Fibroblast of upper back skin (primary cell): ENCODE measurements around the gene PDAP1.
"Not testable (repeated sequence)": the region's sequence is repeated elsewhere in the genome, so short reads cannot be mapped to it uniquely, and the experiment has no call there.

ENCODE experiments used
- DNase-seq: peaks from one replicate; pipeline ENCODE4 v3.0.0-alpha.2; 2013

Gene PDAP1

DNA sequence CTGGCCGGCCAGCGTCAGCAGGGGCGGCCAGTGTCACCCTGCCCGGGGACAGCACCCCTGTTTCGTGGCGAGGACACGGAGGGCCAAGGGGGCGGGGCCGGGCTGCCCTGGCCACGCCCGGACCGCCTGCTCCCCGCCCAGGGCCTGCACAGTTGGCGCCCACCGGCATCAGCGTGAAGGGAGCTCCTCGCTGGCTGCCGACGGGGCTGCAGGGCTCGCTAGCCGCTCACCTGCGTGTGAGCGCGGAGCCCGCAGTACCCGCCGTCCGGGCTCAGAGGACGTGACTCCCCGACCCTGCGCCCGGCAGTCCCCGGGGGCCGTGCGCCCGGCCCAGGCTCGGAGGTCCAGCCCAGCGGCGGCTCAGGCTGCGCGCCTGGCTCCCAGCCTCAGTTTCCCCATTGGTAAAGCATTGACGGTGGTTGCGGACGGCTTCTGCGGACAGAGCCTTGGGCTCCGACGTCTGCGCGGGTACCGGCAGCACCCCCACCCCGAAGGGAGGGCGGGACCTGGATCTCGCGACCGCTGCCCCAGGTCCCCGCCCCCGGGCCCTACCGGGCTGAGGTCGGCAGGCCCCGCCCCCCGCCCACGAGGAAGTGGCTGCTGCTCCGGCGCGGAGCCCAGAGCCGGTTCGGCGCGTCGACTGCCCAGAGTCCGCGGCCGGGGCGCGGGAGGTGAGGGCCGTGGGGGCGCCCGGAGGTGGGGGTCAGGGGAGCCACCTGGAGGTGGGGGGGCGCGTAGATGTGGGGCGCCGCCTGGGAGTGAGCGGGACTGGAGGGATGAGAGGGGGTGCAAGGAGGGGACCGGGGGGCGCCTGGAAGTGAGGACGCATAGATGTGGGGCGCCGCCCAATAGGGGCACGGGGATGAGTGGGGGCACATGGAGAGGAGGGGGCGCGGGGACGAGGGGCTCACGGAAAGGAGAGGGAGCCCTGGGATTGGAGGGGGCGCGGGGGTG, 34.0 kb downstream of the PDAP1 start, which contains the start of gene ARPC1B:
TSS of gene ARPC1B (plus strand) at position 620 of the 954 bp plus-strand sequence. CDS start 10,985 bp downstream, outside the sequence.
- DNase-seq = peak; percentile 67

DNA sequence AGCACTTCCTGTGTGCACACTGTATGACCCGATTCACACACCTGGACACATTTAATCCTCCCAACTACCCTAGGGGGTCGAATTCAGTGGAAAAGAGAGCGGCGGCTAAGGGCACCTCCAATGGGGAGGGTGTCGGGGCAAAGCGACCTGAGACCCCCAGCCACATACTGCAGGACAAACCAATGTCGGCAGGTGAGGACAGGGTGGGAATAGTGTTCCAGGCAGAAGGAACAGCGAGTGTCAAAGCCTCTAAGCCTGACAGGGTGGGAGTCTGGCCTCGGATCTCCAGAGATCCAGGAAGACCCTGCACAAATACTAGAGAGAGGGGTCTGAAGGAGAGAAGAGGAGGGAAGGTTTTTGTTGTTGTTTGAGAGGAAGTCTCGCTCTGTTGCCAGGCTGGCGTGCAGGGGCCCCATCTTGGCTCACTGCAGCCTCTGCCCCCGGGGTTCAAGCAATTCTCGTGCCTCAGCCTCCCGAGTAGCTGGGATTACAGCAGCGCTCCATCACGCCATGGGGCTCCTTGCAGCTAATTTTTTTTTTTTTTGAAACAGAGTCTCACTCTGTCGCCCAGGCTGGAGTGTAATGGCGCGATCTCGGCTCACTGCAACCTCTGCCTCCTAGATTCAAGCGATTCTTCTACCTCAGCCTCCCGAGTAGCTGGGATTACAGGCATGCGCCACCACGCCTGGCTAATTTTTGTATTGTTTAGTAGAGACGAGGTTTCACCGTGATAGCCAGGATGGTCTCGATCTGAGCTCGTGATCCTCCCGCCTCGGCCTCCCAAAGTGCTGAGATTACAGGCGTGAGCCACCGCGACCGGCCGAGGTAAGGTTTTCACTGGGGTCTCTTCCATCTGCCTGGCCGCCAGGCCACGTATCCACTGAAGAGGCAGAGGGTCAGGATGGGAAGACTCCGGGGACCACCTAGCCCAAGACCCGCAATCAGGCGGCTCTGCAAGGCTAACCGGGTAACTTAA, 35.0 kb downstream of the PDAP1 start:
- no peak for DNase-seq

DNA sequence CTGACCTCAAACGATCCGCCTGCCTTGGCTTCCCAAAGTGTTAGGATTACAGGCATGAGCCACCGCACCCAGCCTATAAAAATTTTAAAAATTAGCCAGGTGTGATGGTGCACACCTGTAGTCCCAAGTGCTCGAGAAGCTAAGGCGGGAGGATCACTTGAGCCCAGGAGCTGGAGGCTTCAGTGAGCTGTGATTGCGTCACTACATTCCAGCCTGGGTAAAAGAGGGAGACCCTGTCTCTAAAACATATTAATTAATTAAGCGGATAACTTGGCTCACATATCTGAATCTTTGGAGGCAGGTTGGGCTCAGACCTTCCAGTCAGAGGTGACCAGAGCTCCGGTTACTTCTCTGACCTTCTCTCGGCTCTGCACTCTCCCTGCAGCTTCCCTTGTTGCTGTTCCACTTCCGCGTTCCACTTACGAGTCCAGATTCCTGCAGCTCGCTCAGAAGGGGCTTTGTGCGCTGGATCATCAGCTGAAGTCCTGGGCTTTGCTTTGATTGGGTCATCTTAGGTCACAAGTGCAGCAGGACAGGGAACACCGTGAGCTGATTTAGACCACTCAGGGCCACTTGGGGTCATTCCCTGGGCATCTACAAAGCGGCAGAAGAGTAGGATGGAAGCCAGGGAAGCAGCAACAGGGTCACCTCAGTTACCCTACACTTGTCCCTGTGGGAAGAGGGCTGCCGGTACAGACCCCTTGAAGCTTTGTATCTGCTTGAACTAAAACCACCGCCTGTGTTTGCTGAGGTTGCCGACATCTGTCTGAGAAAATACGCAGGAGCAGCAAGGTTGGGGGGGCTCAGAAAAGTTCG, 35.9 kb downstream of the PDAP1 start:
- peak; percentile 63 for DNase-seq

DNA sequence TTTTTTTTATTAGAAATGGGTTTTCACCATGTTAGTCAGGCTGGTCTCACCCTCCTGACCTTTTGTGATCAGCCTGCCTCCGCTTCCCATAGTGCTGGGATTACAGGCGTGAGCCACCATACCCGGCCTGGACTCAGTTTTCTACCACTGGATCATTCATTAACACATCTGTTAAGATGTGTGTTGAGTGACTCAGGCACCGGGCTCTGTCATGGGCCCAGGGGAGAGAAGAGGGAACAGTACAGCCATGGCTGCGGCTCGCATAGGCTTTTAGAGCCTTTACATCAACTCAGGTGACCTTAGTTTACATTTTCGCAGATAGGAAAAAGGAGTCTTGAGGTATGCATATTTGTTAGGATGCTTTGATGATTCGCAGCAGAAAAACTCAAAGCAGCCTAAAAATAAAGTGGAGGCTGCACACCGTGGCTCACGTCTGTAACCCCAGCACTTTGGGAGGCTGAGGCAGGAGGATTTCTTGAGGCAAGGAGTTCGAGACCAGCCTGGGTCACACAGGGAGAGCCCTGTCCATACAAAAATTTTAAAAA, 36.9 kb downstream of the PDAP1 start:
- peak; percentile 27 for DNase-seq

DNA sequence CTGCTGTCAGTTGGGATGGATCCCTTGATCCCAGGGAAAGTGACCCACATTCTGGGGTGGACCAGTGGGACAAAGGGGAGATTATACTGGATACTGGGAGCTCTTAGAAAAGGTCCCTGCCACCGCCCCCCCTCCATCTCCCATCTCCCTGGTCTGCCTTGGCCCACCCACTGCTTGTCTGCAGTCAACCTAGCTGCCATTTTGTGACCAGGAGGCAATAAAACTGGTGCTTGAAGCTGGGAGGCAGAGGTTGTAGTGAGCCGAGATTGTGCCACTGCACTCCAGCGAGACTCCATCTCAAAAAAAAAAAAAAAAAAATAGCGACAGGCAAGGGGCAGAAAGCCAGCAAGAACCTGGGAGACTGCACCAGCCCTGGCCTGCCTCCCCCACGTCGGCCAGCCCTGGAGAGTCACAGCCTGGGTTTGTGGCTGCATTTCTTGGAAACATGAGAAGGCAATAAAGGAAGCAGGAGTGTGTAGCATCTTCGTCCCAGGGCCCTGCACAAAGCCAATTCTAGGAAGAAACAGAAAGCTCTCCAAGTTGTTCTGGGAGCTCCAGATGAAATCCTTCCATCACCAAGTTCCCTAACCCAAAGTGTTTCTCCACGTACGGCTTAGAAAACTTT, 38.5 kb downstream of the PDAP1 start:
- peak; percentile 67 for DNase-seq

DNA sequence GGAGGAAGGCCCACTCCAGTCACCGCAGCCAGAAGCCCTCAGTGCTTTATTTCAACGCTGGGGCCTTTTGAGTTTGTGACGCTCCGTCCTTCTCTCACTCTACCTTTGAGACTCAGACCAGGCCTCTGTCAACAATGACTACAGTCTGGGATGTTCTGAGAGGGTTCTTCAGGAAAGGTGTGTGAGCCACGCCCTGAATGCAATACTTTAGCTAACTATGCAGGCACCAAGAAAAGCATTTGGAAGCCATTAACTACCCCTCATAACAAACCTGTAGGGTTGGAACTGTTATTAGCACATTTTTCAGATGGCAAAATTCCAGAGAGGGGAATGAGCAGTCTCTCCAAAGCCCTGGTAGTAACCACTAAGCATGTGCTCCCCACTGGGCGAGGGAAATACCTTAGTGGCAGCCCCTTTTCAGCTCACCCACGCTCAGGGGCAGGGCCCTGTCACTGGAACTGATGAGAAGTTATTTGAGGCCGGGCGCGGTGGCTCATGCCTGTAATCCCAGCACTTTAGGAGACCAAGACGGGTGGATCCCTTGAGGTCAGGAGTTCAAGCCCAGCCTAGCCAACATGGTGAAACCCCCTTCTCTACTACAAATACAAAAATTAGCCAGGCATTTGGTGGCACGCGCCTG, 39.5 kb downstream of the PDAP1 start:
- DNase-seq = peak; percentile 26

DNA sequence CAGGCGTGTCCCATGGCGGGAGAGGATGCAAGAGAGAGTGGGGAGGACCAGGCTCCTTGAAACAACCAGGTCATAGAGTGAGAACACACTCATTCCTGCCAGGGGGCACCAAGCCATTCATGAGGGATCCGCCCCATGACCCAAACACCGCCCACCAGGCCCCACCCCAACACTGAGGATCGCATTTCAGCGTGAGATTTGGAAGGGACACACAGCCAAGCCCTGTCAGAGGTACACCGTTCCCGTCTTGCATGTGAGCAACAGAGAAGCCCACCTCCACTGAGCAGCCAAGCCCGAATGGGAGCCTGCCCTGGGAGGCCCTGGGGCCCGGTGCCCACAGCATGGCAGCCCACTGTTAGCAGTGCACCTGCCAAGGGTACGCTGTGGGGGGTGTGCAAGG, 41.8 kb downstream of the PDAP1 start:
- no peak for DNase-seq

DNA sequence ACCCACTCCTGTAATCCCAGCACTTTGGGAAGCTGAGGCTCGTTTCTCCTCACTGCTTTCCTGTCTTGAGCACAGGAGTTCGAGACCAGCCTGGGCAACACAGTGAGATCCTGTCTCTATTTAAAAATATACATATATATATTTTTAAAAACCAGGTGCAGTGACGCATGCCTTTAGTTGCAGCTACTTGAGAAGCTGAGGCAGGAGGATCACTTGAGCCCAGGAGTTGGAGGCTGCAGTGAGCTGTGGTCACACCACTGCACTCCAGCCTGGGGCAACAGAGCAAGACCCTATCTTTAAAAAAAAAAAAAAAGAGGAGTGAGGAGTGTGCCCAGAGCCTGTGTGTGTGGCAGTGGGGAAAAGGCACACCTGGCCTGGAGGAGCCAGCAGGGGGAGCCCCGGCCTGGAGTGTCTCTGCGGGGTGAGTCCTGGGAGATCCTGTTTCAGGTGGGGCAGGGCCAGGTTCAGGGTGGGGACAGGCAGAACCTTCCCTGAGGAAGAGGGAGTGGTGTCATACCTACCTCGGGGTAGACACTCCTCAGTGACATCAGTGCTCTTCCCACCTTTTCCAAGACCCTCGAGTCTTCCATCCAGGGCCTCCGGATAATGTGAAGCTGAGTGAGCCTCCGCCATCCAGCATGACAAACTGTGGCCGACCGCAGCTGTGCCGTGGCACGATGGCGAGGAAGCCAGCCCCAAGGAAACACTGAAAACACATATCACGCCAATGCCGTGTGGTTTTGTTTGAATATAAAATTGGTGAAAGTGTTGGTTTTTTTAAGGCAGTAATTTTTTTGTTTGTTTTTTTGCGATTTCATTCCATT, 42.9 kb downstream of the PDAP1 start:
- no peak for DNase-seq

DNA sequence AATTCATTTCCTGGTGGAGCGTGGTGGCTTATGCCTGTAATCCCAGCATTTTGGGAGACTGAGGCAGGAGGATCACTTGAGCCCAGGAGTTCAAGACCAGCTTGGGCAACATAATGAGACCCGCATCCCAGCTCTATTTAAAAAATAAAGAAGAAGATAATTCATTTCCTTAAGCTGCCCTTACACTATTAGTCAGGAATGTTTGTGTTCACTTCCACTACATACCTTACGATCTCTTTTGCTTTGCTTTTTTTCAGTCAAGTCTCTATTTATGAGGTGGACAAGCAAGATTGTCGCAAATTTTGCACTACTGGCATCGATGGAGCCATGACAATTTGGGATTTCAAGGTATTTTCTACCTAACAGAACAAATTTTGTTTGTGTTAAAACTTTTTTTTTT, 45.1 kb downstream of the PDAP1 start:
- no peak for DNase-seq

DNA sequence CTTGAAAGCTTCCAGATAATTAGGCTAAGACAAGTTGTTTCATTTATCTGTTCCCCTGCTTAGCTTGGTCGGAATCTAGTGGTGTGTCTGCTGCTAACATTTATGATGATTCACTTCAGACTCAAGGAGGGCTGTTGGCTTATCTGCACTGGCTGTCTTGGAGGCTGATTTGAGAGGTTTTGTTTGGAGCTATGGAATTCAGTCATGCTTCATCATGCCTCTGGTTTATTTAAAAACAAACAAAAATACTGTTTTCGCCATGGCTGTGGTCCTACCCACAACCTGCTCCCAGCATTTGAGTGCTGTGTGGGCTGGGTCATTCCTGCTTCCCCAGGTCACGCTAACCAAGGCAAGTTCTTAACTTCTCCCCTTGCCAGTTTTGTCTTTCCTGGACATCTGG, 45.6 kb downstream of the PDAP1 start:
- DNase-seq = peak; percentile 32

DNA sequence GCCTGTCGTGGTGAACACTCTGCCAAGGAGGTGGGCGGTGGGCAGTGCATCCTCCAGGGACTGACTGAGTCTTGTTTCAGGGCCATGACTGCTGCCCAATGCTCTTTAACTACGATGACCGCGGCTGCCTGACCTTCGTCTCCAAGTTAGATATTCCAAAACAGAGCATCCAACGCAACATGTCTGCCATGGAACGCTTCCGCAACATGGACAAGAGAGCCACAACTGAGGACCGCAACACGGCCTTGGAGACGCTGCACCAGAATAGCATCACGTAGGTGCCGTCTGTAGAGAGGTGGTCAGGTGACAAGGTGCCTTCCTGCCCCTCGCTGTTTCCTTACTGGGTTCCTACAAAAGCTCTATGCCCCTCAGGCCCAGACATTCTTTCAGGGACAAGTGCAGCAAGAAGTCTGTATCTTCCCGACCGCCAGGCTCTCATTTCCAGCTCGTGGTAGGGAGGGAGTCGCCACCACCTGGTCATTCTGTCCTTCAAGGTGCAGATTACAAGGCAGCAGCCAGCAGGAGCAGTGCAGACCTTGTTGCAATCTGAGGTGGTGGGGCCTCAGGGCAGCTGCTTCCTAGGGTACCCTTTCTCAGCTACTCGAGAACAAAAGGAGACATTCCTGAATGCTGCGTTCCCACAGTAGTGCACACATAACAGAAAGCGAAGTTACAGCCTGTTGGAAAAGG, 48.8 kb downstream of the PDAP1 start:
- DNase-seq = no peak

DNA sequence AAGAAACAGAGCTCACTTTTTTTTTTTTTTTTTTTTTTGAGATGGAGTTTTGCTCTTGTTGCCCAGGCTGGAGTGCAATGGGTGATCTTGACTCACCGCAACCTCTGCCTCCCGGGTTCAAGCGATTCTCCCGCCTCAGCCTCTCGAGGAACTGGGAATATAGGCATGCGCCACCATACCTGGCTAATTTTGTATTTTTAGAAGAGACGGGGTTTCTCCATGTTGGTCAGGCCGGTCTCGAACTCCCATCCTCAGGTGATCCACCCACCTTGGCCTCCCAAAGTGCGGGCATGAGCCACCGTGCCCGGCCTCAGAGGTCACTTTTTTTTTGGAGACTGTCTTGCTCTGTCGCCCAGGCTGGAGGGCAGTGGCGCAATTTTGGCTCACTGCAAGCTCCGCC, 49.9 kb downstream of the PDAP1 start:
- DNase-seq = not testable (repeated sequence)

DNA sequence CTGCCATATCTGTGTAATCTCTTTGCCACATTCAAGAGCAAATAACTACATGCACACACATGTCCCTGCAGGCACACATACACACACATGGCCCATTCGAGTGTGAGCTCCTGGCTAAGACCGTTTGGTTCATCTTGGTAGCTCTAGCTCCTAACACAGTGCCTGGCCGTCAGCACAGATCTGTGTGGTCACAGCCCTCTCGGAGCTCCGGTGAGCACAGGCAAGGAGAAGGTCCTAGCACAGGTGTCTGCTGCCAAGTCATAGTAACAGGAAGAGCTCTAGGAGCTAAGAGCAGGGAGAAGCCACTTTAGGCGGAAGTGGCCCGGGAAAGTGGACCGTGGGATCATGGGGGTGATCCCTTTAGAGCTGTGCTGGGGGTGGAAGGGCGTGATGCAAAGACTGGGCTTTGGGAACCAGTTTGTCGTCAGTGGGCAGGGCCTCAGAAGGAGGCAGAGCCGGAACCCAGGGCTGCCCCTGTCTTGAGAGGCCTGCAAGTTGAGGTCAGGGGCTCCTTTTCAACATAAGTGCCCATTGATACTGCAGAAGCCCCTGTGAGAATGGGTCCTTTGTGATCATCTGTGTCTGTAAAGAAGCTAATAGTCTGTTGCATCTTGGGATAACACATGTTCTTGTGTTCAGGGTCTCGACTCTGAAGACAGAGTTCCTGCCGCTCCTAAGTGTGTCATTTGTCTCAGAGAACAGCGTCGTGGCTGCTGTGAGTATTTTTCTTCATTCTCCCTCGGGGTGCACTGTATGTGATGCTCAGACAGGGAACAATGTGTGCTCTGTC, 50.5 kb downstream of the PDAP1 start:
- no peak for DNase-seq

DNA sequence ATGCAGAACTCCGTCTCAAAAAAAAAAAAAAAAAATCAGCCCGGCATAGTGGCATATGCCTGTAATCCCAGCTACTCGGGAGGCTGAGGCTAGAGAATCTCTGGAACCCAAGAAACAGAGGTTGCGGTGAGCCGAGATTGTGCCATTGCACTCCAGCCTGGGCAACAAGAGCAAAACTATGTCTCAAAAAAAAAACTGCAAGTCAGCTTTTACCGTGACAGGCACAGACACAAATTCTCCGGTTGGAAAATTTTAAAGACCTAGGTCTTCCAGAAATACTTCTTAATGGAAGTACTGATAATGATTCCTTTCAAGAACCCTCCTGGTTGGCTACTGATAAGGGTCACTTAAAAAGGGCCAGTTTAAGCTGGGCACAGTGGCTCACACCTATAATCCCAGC, 53.3 kb downstream of the PDAP1 start:
- no peak for DNase-seq

DNA sequence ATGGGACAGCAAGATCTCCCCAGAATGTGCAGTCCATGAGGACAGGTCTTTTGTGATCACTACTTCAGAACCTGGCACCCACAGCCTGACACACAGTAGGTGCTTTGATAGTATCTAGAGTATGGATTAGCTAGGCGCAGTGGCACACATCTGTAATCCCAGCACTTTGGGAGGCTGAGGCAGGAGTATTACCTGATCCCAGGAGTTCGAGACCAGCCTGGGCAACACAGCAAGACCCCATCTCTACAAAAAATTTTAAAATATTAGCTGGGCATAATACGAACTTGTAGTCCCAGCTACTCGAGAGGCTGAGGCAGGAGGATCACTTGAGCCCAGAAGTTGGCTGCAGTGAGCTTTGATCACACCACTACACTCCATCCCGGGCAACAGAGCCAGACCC, 56.1 kb downstream of the PDAP1 start:
- DNase-seq = no peak

DNA sequence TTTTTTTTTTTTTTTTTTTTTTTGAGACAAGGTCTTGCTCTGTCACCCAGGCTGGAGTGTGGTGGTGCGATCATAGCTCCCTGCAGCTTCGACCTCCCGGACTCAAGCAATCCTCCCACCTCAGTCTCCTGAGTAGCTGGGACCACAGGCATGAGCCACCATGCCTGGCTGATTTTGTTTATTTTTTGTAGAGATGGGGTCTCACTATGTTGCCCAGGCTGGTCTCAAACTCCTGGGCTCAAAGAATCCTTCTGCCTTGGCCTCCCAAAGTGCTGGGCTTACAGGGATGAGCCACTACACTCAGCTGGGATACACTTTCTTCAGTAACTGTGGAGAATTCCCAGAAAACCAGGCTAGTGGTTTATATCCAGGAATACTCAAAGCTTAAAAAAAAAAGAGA, 57.8 kb downstream of the PDAP1 start:
- not testable (repeated sequence) for DNase-seq
